GM21576 (cell line): ENCODE data around the gene SYTL2.
"Not testable (repeated sequence)": the region's sequence is repeated elsewhere in the genome, so short reads cannot be mapped to it uniquely, and the experiment has no call there.

Experiments used
- ATAC-seq: cut with Tn5 transposase; IDR thresholded peaks from one replicate; pipeline ENCODE4 v1.9.1; 2021; ENCODE audit warnings: mild to moderate bottlenecking, moderate library complexity; ENCODE audit not compliant: unreplicated experiment

The SYTL2 gene

GRCh38 chr11:85799142-85799541, 11.8 kb downstream of the SYTL2 start:
- ATAC-seq = no peak

DNA sequence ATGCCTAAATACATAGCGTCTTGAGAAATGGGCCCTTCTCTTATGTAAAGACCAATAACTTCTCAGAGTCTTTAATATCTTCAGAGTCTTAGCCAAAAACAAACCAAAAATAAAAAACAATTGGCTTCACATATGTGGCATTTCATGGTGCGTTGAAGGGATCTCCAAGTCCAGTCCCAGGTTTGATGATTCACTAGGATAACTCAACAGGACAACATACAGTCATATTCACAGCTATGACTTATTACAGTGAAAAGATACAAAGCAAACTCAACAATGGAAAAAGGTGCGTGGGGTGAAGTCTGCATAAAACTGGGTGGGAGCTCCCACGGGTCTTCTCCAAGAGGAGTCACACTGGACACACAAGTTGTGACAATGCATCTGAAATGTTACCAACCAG, 12.6 kb downstream of the SYTL2 start:
- no peak for ATAC-seq

GRCh38 chr11:85795712-85796487, 15.0 kb downstream of the SYTL2 start:
- no peak for ATAC-seq

GRCh38 chr11:85791409-85791990, 19.4 kb downstream of the SYTL2 start:
- ATAC-seq = no peak

- ATAC-seq = no peak
These were observed 22.9 kb downstream of the SYTL2 start for GRCh38 chr11:85787809-85788760.

DNA sequence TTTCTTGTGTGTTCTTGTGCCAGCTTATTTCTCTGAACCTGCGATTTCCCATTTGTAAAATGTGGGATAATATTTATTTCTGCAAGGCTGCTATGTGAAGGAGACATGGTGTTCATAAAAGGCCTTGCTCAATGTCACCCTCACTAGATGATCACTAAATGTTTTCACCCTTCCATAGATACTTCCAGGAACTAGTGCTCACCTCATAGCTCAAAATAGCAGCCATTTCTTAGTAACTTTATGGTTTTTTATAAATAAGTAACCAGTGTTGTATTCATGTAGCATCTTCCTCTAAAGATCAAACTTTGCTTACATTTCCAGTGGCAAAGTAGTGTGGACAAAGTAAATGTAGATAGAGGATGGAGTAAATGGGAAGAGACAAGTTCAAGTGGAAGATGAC, 23.8 kb downstream of the SYTL2 start:
- no peak for ATAC-seq

DNA sequence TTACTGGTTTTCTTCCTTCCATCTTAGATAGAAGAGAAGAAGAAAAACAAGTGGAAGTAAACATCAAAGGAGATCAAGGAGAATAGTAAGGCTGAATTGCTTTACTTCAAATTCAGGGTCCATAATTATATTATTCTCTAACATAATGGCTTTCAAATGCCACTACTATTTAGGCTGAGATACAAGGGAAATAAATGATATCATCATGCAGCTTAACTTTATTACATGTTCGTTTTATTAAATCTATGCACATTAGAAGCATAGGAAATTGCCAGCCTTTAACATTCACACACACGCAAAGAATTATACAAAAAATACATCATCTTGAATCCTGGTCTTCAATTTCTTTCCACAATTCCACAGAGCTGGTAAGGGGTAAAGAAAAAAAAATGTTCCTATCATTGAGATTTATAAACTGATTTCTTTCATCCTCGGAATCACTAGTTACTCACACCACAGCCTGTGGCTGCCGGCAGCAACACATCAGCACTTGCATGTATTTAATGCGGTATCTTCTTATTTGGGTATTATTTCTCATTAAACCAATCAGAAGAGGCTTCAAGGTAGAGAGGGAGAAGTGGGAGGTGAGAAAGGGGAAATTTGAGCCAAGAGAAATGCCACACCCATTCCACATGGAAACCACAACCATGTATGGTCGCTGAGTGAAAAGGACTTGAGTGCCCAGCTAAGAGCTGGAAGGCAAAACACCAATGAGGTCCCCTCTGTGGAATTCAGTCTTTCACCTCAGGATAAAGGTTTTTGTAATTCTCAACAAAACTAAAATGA, 26.3 kb downstream of the SYTL2 start:
- no peak for ATAC-seq

GRCh38 chr11:85783758-85784157, 27.2 kb downstream of the SYTL2 start:
- ATAC-seq = no peak

- ATAC-seq = not testable (repeated sequence)
These were observed 30.0 kb downstream of the SYTL2 start for GRCh38 chr11:85780780-85781517.

DNA sequence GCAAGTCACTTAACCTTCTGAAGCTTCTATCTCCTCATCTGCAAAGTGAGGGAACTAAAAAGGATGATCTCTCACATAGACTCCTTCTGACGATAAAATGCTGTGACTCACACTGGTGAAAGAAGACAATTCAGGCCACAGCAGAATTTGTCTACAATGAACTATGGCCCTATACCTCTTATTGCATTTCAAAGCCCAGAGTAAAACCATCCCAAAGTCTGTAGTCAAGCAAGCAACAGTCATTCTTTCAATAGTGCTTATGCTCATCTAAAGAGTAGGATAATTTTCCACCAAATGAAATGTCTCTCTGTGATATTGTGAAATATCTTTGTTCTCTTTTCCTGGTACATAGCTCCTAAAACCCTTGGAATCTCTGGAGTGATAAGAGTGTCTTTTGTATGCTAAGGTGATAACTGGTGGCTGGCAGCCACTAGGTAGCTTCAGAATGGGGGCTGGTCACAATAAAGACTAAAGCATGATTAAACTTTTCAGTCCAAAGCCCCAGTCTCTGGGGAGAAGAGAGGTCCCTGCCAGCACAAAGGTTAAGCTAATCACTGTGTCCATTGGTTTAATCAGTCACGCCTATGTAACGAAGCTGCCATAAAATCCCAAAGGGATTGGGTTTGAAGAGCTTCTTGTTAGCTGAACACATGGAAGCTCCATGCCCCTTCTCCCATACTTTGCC, 30.8 kb downstream of the SYTL2 start:
- no peak for ATAC-seq

GRCh38 chr11:85777603-85777972, 33.4 kb downstream of the SYTL2 start:
- not testable (repeated sequence) for ATAC-seq

- no peak for ATAC-seq
These were observed 33.9 kb downstream of the SYTL2 start for GRCh38 chr11:85776951-85777602.

- no peak for ATAC-seq
These were observed 36.5 kb downstream of the SYTL2 start for GRCh38 chr11:85774256-85775101.

DNA sequence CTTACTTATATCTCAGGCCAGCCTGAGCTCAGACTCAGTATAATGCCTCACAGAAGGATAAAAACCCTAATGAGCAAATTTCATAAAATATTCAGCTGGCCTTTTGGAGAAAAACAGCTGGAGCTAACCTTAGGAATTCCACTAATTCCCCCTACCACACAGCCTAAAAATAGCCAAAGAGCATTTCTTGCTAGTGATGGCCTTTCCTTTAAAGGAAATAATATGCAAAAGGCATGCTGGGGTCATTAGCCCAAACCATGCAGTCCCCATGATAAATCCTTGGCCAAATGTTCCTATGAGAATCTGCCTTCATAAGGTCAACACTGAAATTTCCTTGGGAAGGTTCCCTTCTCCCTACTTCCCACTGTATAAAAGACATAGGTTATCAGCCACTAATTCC, 38.2 kb downstream of the SYTL2 start:
- no peak for ATAC-seq

- ATAC-seq = no peak
These were observed 39.4 kb downstream of the SYTL2 start for GRCh38 chr11:85771568-85771967.

DNA sequence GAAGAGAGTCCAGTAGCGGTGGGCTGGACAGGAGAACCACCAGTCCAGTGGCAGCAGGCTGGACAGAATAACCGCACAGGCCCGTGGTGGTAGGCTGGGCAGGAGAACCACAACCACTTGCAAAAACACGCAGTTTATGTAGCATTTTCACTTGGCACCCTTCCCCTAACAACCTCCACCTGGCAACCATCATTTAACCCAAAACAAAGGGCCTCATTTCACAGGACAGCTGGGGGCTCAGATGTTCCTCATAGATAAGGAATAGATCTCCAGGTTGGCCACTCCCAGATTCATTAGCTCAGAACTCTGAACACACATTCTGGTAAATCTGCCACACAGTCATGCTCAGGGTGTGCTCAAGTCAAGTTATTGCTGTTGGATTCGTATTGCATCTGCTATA, 41.2 kb downstream of the SYTL2 start:
- no peak for ATAC-seq

DNA sequence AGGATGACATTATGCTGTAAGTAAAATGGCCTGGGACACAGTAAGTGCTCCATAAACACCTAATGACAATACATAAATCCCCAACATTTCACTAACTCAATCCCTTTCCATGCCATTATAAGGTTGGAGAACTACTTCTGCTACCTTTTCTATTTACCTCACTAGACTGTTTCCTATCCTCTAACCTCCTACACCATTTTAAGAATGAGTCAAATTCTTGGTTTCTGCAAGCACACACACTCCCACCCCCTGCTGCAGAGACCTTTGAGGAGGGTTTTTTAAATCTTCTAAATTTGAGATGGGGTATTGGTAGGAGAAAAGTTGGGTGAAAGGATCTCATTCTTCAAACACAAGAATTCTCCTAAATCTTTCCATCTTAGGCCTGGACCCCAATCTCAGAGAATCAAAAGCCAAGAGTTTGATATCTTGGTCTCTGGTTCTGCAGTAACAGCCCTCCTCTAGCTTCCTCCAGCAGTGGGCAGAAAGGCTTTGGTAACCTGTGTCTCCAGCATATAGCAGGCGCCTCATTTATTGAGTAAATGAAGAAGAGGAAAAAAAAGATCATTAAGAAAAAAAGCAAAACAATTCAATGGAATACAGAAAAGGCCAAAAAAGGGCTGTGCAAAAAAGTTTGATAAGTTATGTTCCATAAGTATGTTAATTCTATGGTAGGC, 42.3 kb downstream of the SYTL2 start:
- ATAC-seq = no peak
